Activated CD8-positive, alpha-beta T cell treated with anti-CD3 and anti-CD28 coated beads, Interleukin-2, amount 10 ng/mL, durations not matched to agents 7 days and 5 days (primary cell): ENCODE measurements around the gene CACNB4. TPM values are rescaled to one million over a fixed set of nuclear protein-coding genes. Genes with fewer than 3 reads are reported as not detected.
"Not testable (repeated sequence)": the region's sequence is repeated elsewhere in the genome, so short reads cannot be mapped to it uniquely, and the experiment has no call there.

Experiments used
- ATAC-seq: fragments of 150-1000 bp; cut with Tn5 transposase; one replicate; pipeline ENCODE4 v1.10.0; 2021; ENCODE audit warnings: moderate library complexity
- CTCF ChIA-PET: fragments of 350-600 bp; sonication (Branson Sonifier 250); formaldehyde crosslinking; loops from one replicate; lab custom pipeline; 2021; ENCODE audit warnings: antibody characterized with exemption; lab: Charles Lee
- POLR2A ChIA-PET: fragments of 350-600 bp; sonication (Branson Sonifier 250); formaldehyde crosslinking; loops from one replicate; lab custom pipeline; 2021; ENCODE audit warnings: antibody characterized with exemption; lab: Charles Lee
- DNase-seq: peaks from one replicate; pipeline ENCODE4 v3.0.0-alpha.2; 2020
- H3K27ac Mint-ChIP-seq: one replicate; pipeline ENCODE4 v1.8.0; 2021; ENCODE audit warnings: mild to moderate bottlenecking, mixed read lengths
- H3K27me3 Mint-ChIP-seq: one replicate; pipeline ENCODE4 v1.8.0; 2021; ENCODE audit warnings: low read depth, mixed read lengths
- H3K36me3 Mint-ChIP-seq: one replicate; pipeline ENCODE4 v1.8.0; 2021; ENCODE audit warnings: low read depth, mixed read lengths
- H3K4me1 Mint-ChIP-seq: one replicate; pipeline ENCODE4 v1.8.0; 2021; ENCODE audit warnings: low read depth, mixed read lengths
- H3K4me3 Mint-ChIP-seq: one replicate; pipeline ENCODE4 v1.8.0; 2021; ENCODE audit warnings: mild to moderate bottlenecking, mixed read lengths
- H3K9me3 Mint-ChIP-seq: one replicate; pipeline ENCODE4 v1.8.0; 2022; ENCODE audit warnings: mixed read lengths; ENCODE audit not compliant: insufficient read depth
- total RNA-seq, 2 experiments: library from RNA; stranded (reverse); gene quantifications; one replicate each; pipeline ENCODE4 v1.2.3, GENCODE V29; 2021

The CACNB4 gene
- total RNA-seq, 2 experiments from 2014 or later, result 0.29 to 0.47 TPM

DNA sequence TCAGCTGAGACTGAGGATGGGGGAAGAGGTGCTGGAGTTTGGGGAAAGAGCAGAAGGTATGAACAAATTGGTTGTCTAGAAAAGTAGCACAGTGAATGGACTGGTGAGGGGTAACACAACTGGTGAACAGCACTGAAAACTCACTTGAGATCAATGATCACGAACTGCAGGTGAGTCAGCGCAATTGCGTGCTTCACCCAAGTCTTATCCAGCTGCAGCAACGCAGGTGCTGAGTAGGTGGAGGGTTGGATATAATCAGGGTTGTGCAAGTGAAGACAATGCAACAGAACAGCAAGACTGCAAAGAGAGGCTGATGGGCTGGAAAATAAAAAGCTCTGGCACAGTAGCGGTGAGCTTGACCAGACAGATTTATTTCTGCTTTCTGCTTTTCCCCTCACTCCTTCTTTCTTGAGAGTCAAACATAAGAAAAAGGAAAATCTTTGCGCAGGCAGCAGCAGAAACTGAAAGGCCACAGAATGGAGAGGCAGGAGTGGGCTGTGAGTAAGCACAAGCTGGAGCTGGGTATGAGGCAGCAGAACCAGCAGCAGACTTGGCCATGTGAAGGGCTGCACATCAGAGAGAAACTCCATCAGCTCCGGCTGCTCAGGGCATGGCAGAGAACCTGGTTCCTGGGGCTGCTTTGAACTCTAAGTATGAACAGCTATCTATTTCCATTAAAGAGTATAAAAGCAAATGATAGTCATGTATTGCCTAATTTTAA, 171.2 kb downstream of the CACNB4 start:
- Mint-ChIP-seq H3K4me3 (no peak overlapping the region), H3K9me3 (no peaks in the 10 kb centered on the region), H3K4me1 (no peaks in the 10 kb centered on the region), H3K27me3 (peaks cover 3% of the 10 kb centered on the region), H3K27ac (no peak overlapping the region), H3K36me3 (no peaks in the 10 kb centered on the region)
- no peak for ATAC-seq
- DNase-seq, result no peak
- CTCF ChIA-PET, result interaction anchor here (1.4 kb wide), 1 partner anchor 71 kb away, joined by 3 read pairs; no protein-coding TSS in a partner anchor
- POLR2A ChIA-PET, result no interaction called here

- no peaks in the 10 kb centered on the region for H3K9me3 Mint-ChIP-seq
- no peak for ATAC-seq
- POLR2A ChIA-PET, result no interaction called here
Measured at GRCh38 chr2:151922845-151923666, 175.8 kb downstream of the CACNB4 start.

DNA sequence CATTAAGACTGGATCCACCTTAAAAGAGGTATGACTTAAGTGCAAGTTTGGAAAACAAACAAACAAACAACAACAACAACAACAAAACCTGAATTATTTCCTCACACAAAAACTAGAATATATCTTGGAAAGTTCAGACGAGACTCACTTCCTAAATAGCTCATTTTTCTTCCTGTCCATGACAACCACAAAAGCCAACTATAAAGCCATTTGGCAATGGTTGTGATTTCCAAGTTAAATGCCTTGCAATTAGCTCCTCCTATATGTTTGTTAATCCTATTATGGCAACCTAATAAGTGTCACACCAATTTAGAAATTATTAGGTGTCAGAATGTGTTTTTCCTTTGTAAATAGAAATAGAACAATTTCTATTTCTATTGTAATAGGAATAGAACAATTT, 179.1 kb downstream of the CACNB4 start:
- ChIA-PET CTCF (no interaction called here), POLR2A (no interaction called here)
- Mint-ChIP-seq H3K27ac (no peak overlapping the region), H3K36me3 (no peaks in the 10 kb centered on the region), H3K4me3 (no peak overlapping the region), H3K27me3 (no peaks in the 10 kb centered on the region), H3K9me3 (no peaks in the 10 kb centered on the region), H3K4me1 (no peaks in the 10 kb centered on the region)
- ATAC-seq (no peak), DNase-seq (no peak)

More at GRCh38 chr2:151922845-151923666, 175.8 kb downstream of the CACNB4 start:
- no peaks in the 10 kb centered on the region for H3K4me1 Mint-ChIP-seq
- H3K4me3 Mint-ChIP-seq, result no peak overlapping the region
- H3K27me3 Mint-ChIP-seq, result peaks cover 3% of the 10 kb centered on the region
- CTCF ChIA-PET, result interaction anchor here (0.6 kb wide), 1 partner anchor 45 kb away, joined by 3 read pairs; no protein-coding TSS in a partner anchor
- no peak overlapping the region for H3K27ac Mint-ChIP-seq
- no peak for DNase-seq
- H3K36me3 Mint-ChIP-seq, result no peaks in the 10 kb centered on the region

- POLR2A ChIA-PET, result no interaction called here
- no peak overlapping the region for H3K27ac Mint-ChIP-seq
- H3K27me3 Mint-ChIP-seq, result no peaks in the 10 kb centered on the region
- H3K4me3 Mint-ChIP-seq, result no peak overlapping the region
- CTCF ChIA-PET, result no interaction called here
- DNase-seq, result no peak
- no peaks in the 10 kb centered on the region for H3K4me1 Mint-ChIP-seq
- H3K9me3 Mint-ChIP-seq, result no peaks in the 10 kb centered on the region
- ATAC-seq, result no peak
- H3K36me3 Mint-ChIP-seq, result no peaks in the 10 kb centered on the region
Measured at GRCh38 chr2:151918308-151918707, 180.5 kb downstream of the CACNB4 start.

- H3K27me3 Mint-ChIP-seq, result peaks cover 9% of the 10 kb centered on the region
- no peaks in the 10 kb centered on the region for H3K36me3 Mint-ChIP-seq
- H3K4me1 Mint-ChIP-seq, result no peaks in the 10 kb centered on the region
- CTCF ChIA-PET, result no interaction called here
- DNase-seq (no peak), ATAC-seq (no peak)
- no peak overlapping the region for H3K27ac Mint-ChIP-seq
- POLR2A ChIA-PET, result no interaction called here
- H3K9me3 Mint-ChIP-seq, result no peaks in the 10 kb centered on the region
- no peak overlapping the region for H3K4me3 Mint-ChIP-seq
Measured at GRCh38 chr2:151916632-151917031, 182.2 kb downstream of the CACNB4 start.

- DNase-seq, H3K27me3 Mint-ChIP-seq, H3K4me3 Mint-ChIP-seq, CTCF ChIA-PET, POLR2A ChIA-PET, H3K4me1 Mint-ChIP-seq, H3K36me3 Mint-ChIP-seq, H3K27ac Mint-ChIP-seq, H3K9me3 Mint-ChIP-seq, ATAC-seq: not testable (repeated sequence)
Measured at GRCh38 chr2:151915629-151916025, 183.2 kb downstream of the CACNB4 start.

- ChIA-PET POLR2A (no interaction called here), CTCF (no interaction called here)
- H3K36me3 Mint-ChIP-seq, result no peaks in the 10 kb centered on the region
- ATAC-seq (no peak), DNase-seq (no peak)
- no peak overlapping the region for H3K4me3 Mint-ChIP-seq
- no peaks in the 10 kb centered on the region for H3K9me3 Mint-ChIP-seq
- H3K4me1 Mint-ChIP-seq, result no peaks in the 10 kb centered on the region
- H3K27ac Mint-ChIP-seq, result no peak overlapping the region
- H3K27me3 Mint-ChIP-seq, result peaks cover 9% of the 10 kb centered on the region
Measured at GRCh38 chr2:151914989-151915628, 183.7 kb downstream of the CACNB4 start.

DNA sequence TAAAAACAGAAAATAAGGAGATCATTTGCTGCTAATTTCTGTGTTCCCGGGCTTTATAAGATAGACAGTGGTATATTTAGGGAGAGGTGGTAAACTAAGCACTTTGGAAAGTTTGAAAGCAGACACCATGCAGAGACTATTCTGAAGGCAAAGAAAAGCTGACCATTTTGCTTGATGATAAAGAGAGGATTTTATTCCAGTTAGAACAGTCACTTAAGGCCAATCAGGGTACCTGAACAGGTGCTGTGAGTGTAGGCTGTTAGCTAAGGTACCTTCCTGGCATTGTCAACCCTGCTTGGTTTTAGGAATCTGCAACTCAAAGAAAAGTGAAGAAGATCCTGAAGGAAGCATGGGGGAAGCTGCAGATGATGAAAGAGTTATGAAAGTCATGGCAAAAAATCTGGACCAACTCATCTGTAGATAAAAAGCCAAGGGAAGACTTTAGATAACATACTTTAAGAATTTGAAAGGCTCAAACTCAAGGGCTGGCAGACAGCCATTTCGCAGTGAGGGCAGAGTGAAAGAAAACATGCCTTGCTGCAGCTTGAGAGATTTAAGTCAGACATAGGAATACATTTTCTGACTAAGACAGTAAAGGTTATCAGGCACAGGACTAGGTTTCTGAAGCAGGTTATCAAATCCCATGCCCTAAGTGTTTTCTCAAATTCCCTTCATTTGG, 190.5 kb downstream of the CACNB4 start:
- CTCF ChIA-PET, result no interaction called here

DNA sequence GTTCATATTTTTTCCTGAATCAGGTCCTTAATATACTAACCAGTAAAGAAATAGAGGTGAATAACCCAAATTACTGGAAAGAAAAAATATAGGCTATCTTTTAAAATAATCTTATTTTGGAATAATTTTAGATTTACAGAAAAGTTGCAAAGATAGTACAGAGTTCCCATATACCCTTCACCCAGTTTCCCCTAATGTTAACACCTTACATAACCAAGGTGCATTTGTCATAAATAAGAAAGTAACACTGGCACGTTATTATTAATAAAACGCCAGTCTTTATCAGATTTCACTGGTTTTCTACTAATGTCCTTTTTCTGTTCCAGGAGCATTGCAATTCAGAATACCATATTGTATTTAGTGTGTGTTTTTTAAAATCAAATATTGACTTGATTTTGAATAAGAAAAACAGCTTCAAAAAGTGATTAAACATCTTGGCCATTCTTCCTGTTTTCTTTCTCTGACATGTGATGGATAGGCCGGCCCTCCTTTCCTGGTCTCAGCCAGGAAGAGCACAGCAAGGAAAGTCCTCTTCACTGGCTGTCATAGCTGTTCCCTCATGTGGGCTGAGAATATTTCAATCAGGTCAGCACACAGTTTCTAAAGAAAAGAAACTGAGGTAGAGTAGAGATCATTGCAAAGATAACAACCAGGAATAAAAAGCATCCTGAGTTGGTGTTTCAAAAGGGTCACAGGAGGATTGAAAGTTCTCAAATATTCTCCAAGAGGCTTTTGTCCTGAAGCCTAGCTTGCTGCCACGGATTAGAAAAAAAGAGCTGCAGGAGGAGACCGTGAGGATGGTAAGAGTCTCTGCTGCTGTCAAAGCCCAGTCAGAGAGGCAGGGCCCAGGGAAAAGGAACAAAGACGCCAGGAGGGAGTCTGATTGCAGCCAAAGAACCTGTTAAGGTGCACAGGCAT, 191.3 kb downstream of the CACNB4 start:
- Mint-ChIP-seq H3K27ac (no peak overlapping the region), H3K27me3 (peaks cover 10% of the 10 kb centered on the region), H3K4me1 (no peaks in the 10 kb centered on the region), H3K4me3 (no peak overlapping the region), H3K36me3 (no peaks in the 10 kb centered on the region), H3K9me3 (no peaks in the 10 kb centered on the region)
- ATAC-seq (no peak), DNase-seq (no peak)
- CTCF ChIA-PET, result no interaction called here
- POLR2A ChIA-PET, result no interaction called here

More for the DNA sequence above, 190.5 kb downstream of the CACNB4 start:
- Mint-ChIP-seq H3K4me1 (no peaks in the 10 kb centered on the region), H3K36me3 (no peaks in the 10 kb centered on the region), H3K27me3 (peaks cover 12% of the 10 kb centered on the region), H3K9me3 (no peaks in the 10 kb centered on the region), H3K4me3 (no peak overlapping the region), H3K27ac (no peak overlapping the region)
- DNase-seq (no peak), ATAC-seq (no peak)
- POLR2A ChIA-PET, result no interaction called here

DNA sequence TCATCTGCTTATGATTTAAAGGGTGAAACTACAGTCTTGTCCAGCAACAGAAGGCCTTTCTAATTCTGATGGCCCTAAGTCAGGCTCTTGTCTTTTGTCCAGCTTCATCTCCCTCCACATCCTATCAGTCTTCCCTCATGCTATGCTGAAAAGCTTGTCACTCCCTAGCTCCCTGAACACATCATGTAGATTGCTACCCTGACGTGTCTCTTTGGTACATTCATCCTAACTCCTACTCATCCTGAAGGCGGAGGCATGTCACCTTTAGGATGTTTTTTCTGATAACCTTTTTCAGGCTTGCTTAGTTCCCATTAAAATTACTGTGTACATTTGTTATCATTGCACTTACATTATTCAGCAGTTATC, 192.2 kb downstream of the CACNB4 start:
- H3K27me3 Mint-ChIP-seq, result peaks cover 6% of the 10 kb centered on the region

More for the DNA sequence above, 192.2 kb downstream of the CACNB4 start:
- ATAC-seq, result no peak
- ChIA-PET CTCF (interaction anchor here (0.7 kb wide), 1 partner anchor 560 kb away, joined by 3 read pairs; no protein-coding TSS in a partner anchor), POLR2A (no interaction called here)
- Mint-ChIP-seq H3K9me3 (no peaks in the 10 kb centered on the region), H3K27ac (no peak overlapping the region), H3K36me3 (no peaks in the 10 kb centered on the region), H3K4me3 (no peak overlapping the region), H3K4me1 (no peaks in the 10 kb centered on the region)
- DNase-seq, result no peak
